GM19395 (cell line): ENCODE results near the gene THUMPD3.

ENCODE experiments used
- ATAC-seq: cut with Tn5 transposase; IDR thresholded peaks from one replicate; pipeline ENCODE4 v1.9.1; 2021; ENCODE audit warnings: mild to moderate bottlenecking, moderate library complexity; ENCODE audit not compliant: unreplicated experiment

Gene THUMPD3

GRCh38 chr3:9396632-9397331 lies 33.9 kb downstream of the THUMPD3 start:
- ATAC-seq: peak; percentile 78

GRCh38 chr3:9397332-9397905 lies 34.6 kb downstream of the THUMPD3 start, which contains the start of gene SETD5:
TSS of gene SETD5 (plus strand) at chr3:9397615. CDS start at chr3:9428939, 31,324 bp downstream.
- ATAC-seq: peak; percentile 50

DNA sequence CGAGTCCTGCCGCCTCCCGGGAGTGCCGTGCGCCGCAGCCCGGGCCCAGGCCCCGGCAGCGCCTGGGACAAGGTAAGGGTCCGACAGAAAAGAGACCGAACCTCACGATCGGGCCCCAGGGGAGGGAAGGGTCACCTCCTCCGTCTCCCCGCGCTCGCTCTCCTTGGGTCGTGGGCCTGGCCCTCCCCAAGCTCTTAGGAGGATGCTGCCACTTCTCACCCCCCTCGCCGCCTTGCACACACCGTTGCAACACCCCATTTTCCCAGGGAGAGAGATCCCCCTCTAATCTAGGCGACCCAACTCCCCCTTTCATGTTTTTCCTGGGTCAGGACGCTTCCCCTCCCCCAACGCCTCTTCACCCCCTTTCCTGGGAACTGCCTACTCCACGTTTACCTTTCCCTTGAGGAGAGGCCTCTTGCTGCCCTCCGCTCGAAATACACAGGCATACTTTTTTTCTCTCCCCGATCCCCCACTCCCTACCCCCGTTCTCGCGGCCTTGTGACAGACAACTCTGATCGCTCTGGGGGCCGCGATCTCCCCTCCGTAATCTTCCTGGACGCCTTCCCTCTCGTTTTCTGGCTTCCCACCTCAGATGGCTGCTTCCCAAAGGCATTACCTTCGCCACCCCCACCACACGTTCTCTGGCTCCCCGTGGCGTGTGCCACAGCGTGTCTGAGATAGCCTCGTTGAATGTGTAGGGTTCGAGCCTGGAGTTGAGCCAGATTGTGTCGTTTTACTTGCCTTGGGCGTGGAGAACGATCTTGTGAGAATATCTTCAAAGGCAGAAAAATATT lies 35.2 kb downstream of the THUMPD3 start:
- no peak for ATAC-seq

- ATAC-seq: no peak
Measured at GRCh38 chr3:9398700-9399336, 36.0 kb downstream of the THUMPD3 start.

GRCh38 chr3:9399337-9399703 lies 36.5 kb downstream of the THUMPD3 start:
- ATAC-seq: no peak

GRCh38 chr3:9399746-9400145 lies 36.9 kb downstream of the THUMPD3 start:
- no peak for ATAC-seq

GRCh38 chr3:9400616-9401015 lies 37.8 kb downstream of the THUMPD3 start:
- no peak for ATAC-seq

DNA sequence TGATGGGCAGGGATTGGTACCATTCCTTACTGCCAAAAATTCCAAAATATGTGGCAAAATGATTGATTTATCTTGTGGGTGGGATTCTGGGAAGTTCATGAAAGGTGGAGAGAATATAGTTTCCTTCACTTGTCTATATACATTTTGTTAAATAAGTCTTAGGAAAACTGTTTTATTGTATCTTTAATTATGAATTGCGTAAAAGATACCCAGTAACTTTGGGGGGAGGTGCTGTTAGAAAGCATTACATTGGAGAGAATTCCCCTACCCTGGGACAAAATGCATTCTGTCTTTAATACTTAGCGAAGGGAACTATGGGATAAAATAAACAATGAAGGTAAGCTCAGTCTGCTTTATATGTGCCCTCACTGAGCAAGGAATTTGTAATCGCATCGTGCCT lies 39.1 kb downstream of the THUMPD3 start:
- no peak for ATAC-seq

DNA sequence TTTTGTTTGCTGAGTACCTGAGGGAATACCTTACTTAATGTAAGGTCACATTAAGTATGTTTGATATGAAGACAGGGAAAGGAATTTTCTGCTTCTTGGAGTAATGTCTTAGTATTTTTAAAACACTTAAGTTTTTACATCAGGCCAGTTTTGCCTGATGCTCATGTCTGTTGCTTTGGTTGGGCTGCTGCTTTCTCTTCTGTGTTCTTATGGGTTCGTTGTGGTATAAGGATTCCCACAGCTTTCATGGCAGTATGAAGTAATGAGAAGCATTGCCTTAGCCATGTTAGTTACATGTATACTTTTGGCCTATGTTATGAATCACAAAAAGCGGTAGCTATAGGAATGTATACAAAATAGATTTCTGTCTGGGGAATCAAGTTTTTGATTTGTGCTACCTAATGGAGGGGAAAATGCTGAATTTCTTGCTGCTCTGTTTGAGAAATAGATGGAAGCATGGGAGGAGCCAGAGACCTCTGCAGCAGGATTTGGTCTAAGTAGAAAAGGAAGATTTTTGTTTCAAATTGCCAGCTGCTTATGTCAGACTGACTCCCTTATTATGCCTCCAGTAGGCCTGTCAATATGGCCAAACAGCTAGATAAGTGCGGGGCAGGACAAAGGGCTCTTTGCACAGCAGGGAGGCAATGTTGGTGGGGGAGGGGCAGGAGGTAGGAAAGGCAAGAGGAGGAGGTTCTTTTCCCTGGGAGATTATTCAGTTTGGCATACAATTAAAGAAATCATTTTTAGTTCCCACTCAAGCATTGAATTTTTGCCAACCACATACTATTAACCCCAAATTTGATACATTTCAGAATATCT lies 39.8 kb downstream of the THUMPD3 start:
- ATAC-seq: no peak

DNA sequence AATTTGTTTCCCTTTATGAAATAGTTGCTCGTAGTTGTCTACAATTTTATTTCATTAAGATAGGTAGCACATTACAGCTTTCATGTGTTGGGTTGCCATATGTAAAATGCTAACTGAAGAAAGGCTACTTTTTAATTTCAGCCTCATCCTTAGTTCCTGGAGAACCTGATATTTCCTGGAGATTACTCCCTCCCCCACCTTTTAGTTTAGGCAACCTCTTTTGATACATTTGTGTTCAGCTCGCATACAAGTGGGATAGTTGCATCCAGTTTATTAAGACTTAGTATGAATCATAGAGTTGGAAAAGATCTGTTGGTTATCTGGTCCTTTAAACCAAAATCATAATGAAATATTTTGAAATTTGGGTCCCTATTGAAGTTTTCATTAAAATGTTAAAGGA lies 40.6 kb downstream of the THUMPD3 start:
- no peak for ATAC-seq

- ATAC-seq: no peak
Measured at GRCh38 chr3:9404680-9405079, 41.8 kb downstream of the THUMPD3 start.

- no peak for ATAC-seq
Measured at GRCh38 chr3:9405756-9406155, 42.9 kb downstream of the THUMPD3 start.

- ATAC-seq: no peak
Measured at GRCh38 chr3:9406856-9407626, 44.2 kb downstream of the THUMPD3 start.

- no peak for ATAC-seq
Measured at GRCh38 chr3:9408061-9408460, 45.2 kb downstream of the THUMPD3 start.

DNA sequence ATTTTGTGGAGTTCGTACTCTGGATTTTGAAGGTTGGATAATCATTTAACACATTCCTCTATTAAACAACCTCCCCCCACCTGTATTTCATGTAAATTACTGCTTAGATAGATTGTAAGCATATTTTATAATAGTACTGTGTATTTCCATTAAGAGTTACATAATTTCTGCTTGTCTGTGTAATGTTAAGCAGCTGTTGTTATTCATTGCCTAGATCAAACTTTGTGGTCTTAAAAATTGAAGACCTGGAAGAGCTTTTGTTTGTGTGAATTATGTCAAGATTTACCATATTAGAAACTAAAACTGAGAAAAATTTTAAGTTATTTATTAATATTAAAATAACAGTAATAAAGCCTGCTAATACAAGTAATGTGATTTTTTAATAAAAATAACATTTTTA lies 45.7 kb downstream of the THUMPD3 start:
- ATAC-seq: no peak

GRCh38 chr3:9409981-9410854 lies 47.4 kb downstream of the THUMPD3 start:
- ATAC-seq: no peak

DNA sequence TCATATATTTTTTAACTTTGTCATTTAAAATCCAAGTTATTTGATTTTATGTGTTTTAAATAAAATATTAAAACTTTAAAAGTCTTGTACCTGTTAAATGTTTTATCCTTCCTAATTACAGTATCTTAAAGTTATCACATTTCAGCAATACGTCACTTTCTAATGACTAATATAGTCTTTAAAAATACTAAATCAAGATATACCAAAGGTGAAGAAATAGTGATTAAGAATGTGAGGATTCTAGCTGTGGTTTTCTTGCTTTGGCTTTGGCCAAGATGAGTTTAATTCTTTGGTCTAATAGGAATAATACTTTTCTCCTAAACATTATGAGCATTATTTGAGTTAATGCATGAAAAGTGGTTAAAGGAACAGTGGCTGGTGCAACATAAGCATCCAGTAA lies 48.4 kb downstream of the THUMPD3 start:
- no peak for ATAC-seq

- ATAC-seq: no peak
Measured at GRCh38 chr3:9412293-9412692, 49.4 kb downstream of the THUMPD3 start.

GRCh38 chr3:9414826-9415225 lies 52.0 kb downstream of the THUMPD3 start:
- no peak for ATAC-seq
